ENCODE measurements around the gene UNC13C.

The UNC13C gene

GRCh38 chr15:54521206-54521605 lies 543.0 kb downstream of the UNC13C start:
- no peak overlapping the region for H3K4me3 ChIP-seq (ENCODE audit: control insufficient read depth, low read depth, low read length)
- no peak for TF ChIP-seq CTCF (conservative IDR thresholded peaks at IDR 0.05; ENCODE audit: control insufficient read depth, insufficient read depth, low read depth, low read length)
- no peak for DNase-seq (ENCODE audit: low read depth)

GRCh38 chr15:54528021-54528420 lies 549.8 kb downstream of the UNC13C start:
- TF ChIP-seq CTCF (conservative IDR thresholded peaks at IDR 0.05; ENCODE audit: control insufficient read depth, insufficient read depth, low read depth, low read length): no peak
- H3K4me3 ChIP-seq (ENCODE audit: control insufficient read depth, low read depth, low read length): no peak overlapping the region
- DNase-seq (ENCODE audit: low read depth): no peak

GRCh38 chr15:54540721-54541120 lies 562.5 kb downstream of the UNC13C start:
- no peak for TF ChIP-seq CTCF (conservative IDR thresholded peaks at IDR 0.05; ENCODE audit: control insufficient read depth, insufficient read depth, low read depth, low read length)
- no peak overlapping the region for H3K4me3 ChIP-seq (ENCODE audit: control insufficient read depth, low read depth, low read length)
- DNase-seq (ENCODE audit: low read depth): peak; percentile 0

GRCh38 chr15:54547491-54547890 lies 569.2 kb downstream of the UNC13C start:
- no peak for TF ChIP-seq CTCF (conservative IDR thresholded peaks at IDR 0.05; ENCODE audit: control insufficient read depth, insufficient read depth, low read depth, low read length)
- no peak overlapping the region for H3K4me3 ChIP-seq (ENCODE audit: control insufficient read depth, low read depth, low read length)
- DNase-seq (ENCODE audit: low read depth): no peak

- no peak overlapping the region for H3K4me3 ChIP-seq (ENCODE audit: control insufficient read depth, low read depth, low read length)
- no peak for TF ChIP-seq CTCF (conservative IDR thresholded peaks at IDR 0.05; ENCODE audit: control insufficient read depth, insufficient read depth, low read depth, low read length)
- DNase-seq (ENCODE audit: low read depth): no peak
Measured at GRCh38 chr15:54550954-54551353, 572.7 kb downstream of the UNC13C start.

- no peak overlapping the region for H3K4me3 ChIP-seq (ENCODE audit: control insufficient read depth, low read depth, low read length)
- TF ChIP-seq CTCF (conservative IDR thresholded peaks at IDR 0.05; ENCODE audit: control insufficient read depth, insufficient read depth, low read depth, low read length): no peak
- DNase-seq (ENCODE audit: low read depth): no peak
Measured at GRCh38 chr15:54556231-54556630, 578.0 kb downstream of the UNC13C start.

- no peak overlapping the region for H3K4me3 ChIP-seq (ENCODE audit: control insufficient read depth, low read depth, low read length)
- TF ChIP-seq CTCF (conservative IDR thresholded peaks at IDR 0.05; ENCODE audit: control insufficient read depth, insufficient read depth, low read depth, low read length): no peak
- no peak for DNase-seq (ENCODE audit: low read depth)
Measured at GRCh38 chr15:54559405-54560069, 581.3 kb downstream of the UNC13C start.
